GM13976 (cell line): ENCODE measurements around the gene PBRM1.

Experiments used
- DNase-seq: peaks from one replicate; pipeline ENCODE4 v3.0.0; 2012; ENCODE audit warnings: low spot score
- in situ Hi-C: fragments of 300-500 bp; cut with MboI; formaldehyde crosslinking; loops from one replicate; pipeline ENCODE4 v1.12.0; 2022; ENCODE audit warnings: low sequenced_read_pairs, mixed read lengths, inconsistent platforms; ENCODE audit not compliant: unreplicated experiment
- TF ChIP-seq, protein P1 (sequence below): IDR thresholded peaks from 2 replicates; pipeline ENCODE4 v1.5.1; 2012; ENCODE audit warnings: borderline replicate concordance, mild to moderate bottlenecking; ENCODE audit not compliant: insufficient read depth; ENCODE audit errors: extremely low read depth, missing control alignments, control extremely low read depth

PBRM1 gene

GRCh38 chr3:52558436-52558835 is 127.3 kb downstream of the PBRM1 start:
- no peak for DNase-seq
- TF ChIP-seq, protein P1, sequence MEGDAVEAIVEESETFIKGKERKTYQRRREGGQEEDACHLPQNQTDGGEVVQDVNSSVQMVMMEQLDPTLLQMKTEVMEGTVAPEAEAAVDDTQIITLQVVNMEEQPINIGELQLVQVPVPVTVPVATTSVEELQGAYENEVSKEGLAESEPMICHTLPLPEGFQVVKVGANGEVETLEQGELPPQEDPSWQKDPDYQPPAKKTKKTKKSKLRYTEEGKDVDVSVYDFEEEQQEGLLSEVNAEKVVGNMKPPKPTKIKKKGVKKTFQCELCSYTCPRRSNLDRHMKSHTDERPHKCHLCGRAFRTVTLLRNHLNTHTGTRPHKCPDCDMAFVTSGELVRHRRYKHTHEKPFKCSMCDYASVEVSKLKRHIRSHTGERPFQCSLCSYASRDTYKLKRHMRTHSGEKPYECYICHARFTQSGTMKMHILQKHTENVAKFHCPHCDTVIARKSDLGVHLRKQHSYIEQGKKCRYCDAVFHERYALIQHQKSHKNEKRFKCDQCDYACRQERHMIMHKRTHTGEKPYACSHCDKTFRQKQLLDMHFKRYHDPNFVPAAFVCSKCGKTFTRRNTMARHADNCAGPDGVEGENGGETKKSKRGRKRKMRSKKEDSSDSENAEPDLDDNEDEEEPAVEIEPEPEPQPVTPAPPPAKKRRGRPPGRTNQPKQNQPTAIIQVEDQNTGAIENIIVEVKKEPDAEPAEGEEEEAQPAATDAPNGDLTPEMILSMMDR, result no peak
- in situ Hi-C loops, result no loop called here

DNA sequence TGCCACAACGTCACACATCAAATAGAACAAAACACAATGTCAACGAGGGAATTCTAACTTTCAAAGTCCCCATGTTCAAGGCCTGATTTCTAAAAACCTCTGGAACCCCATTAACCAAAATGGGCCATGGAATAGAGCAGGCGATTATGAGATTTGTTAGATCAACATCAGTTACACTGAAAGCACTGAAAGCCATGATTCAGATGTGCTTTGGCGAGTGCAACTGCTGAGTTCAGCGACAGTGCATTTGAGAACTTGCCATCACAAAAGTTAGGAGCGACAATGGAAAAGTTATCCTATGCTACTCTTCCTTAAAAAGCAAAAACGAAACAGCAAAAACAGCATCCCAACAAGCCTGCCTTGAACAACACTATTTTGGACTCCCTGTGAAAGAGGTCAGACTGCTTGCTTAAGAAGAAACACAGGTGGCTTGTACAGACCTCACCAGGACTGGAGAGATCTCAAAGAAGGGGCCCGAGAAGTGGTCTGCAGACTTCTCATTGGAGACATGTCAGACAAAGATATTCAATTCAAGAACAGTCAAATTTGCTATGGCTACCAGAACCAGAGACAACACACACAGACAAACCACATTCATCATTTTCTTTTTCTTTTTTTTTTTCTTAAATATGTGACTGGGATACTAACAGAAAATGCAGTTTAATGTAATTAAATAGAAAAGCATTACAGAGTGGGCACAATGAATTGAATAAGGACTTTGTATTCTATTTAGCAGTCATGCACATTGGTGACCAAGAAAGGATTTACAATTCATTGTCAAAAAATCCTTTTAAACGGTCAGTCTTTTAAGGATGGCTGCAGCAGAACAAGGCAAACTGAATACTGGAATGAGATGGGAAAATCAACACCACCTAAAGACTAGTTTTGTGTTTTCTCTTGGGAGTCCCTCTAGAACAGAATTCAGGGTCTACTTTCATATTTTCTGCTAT is 128.4 kb downstream of the PBRM1 start:
- DNase-seq, result no peak
- TF ChIP-seq, protein P1, result no peak
- in situ Hi-C loops, result no loop called here

DNA sequence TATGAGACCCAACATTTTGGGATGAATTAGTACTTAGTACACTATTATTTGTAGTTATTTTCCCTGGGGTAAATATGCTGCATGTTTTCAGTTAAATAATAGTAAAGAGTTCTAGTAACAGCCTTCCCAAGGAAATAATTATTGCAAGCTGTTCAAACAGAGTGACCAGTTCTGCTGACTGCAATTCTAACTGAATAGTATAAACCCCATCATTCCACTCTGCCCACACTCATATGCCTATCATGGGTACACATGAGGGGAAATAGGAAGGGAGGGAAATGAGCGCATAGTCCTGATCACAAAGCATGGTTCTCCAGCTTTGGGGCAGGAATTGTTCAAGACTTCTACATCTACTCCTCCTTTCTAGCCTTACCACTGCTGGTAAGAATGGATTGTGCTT is 130.7 kb downstream of the PBRM1 start:
- in situ Hi-C loops, result no loop called here
- TF ChIP-seq, protein P1, result no peak

GRCh38 chr3:52554026-52554755 is 131.5 kb downstream of the PBRM1 start:
- in situ Hi-C loops, result no loop called here
- DNase-seq, result no peak
- TF ChIP-seq, protein P1, result no peak

More for the DNA sequence above, 130.7 kb downstream of the PBRM1 start:
- no peak for DNase-seq

DNA sequence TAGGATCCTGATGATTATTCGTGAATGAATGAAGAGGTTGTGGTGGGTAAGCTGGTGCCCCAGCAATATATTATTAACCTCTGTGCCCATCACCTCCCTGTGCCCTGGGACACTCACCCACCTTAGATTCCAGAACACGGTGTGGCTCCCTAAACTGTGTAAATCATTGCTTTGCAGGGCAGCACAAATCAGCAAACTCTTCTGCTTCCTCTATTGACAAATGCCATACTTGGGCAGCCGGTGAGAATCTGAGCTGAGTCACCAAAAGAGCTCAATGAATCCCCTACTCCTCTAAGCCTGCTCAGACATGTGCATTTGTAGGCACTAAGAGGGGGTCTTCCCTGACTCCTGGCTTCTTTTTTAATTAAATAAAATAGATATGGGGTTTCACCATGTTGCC is 133.6 kb downstream of the PBRM1 start:
- in situ Hi-C loops, result no loop called here
- TF ChIP-seq, protein P1, result no peak
- DNase-seq, result no peak

GRCh38 chr3:52551118-52551517 is 134.6 kb downstream of the PBRM1 start:
- TF ChIP-seq, protein P1, result no peak
- in situ Hi-C loops, result no loop called here
- DNase-seq, result no peak
